Fibroblast of lung (primary cell): ENCODE data around the gene ADGRF3. TPM values are rescaled to one million over a fixed set of nuclear protein-coding genes. Genes with fewer than 3 reads are reported as not detected.

ENCODE experiments used
- DNase-seq, 2 donors: peaks; one replicate each; pipeline versions ENCODE4 v3.0.0 to v3.0.0-alpha.2; 2010; ENCODE audit warnings: low read depth in 2 of 2
- H2AFZ ChIP-seq: 2 replicates; pipeline ENCODE4 v1.5.1; 2012; ENCODE audit warnings: low read length, control low read depth, inconsistent platforms
- H3K27ac ChIP-seq: 2 replicates; pipeline ENCODE4 v1.5.1; 2011; ENCODE audit warnings: low read length, control low read depth; ENCODE audit not compliant: insufficient read depth
- H3K27me3 ChIP-seq: 2 replicates; pipeline ENCODE4 v1.5.1; 2011; ENCODE audit warnings: mild to moderate bottlenecking, low read length; ENCODE audit not compliant: control insufficient read depth, insufficient read depth
- H3K36me3 ChIP-seq: 2 replicates; pipeline ENCODE4 v1.5.1; 2011; ENCODE audit warnings: low read length; ENCODE audit not compliant: control insufficient read depth, insufficient read depth
- H3K4me1 ChIP-seq: 2 replicates; pipeline ENCODE4 v1.5.1; 2011; ENCODE audit warnings: low read length; ENCODE audit not compliant: control insufficient read depth, insufficient read depth; ENCODE audit errors: extremely low read depth
- H3K4me2 ChIP-seq: 2 replicates; pipeline ENCODE4 v1.5.1; 2011; ENCODE audit warnings: low read length, control low read depth; ENCODE audit not compliant: insufficient read depth; ENCODE audit errors: extremely low read depth
- H3K4me3 ChIP-seq, 4 experiments: fragments of 200-600 bp in 1 of 4; sonication (generic) in 1 of 4; replicated peaks in 1 of 4; 2 replicates each; pipeline ENCODE4 v1.5.1; 2011 to 2016; ENCODE audit warnings: low read length in 4 of 4, low read depth in 3 of 4, mild to moderate bottlenecking in 3 of 4, control low read depth in 2 of 4, inconsistent platforms in 1 of 4, mixed read lengths in 1 of 4; ENCODE audit not compliant: insufficient read depth in 1 of 4; ENCODE audit errors: control extremely low read depth in 1 of 4
- H3K79me2 ChIP-seq: 2 replicates; pipeline ENCODE4 v1.5.1; 2012; ENCODE audit warnings: mild to moderate bottlenecking, low read length, inconsistent platforms; ENCODE audit not compliant: control insufficient read depth, insufficient read depth
- H3K9ac ChIP-seq: 2 replicates; pipeline ENCODE4 v1.5.1; 2011; ENCODE audit warnings: mild to moderate bottlenecking, low read length, control low read depth; ENCODE audit not compliant: insufficient read depth
- H3K9me3 ChIP-seq: 2 replicates; pipeline ENCODE4 v1.5.1; 2012; ENCODE audit warnings: low read depth, low read length; ENCODE audit not compliant: control insufficient read depth, insufficient read depth
- H4K20me1 ChIP-seq: 2 replicates; pipeline ENCODE4 v1.5.1; 2011; ENCODE audit warnings: low read length; ENCODE audit not compliant: control insufficient read depth, insufficient read depth; ENCODE audit errors: extremely low read depth
- CTCF ChIP-seq, 2 donors: IDR thresholded peaks in 1 of 2; conservative IDR thresholded peaks in 1 of 2; 1 replicate in 1 of 2; 2 replicates in 1 of 2; pipeline ENCODE4 v1.5.1; 2011 to 2012; ENCODE audit warnings: low read length in 2 of 2, control low read depth in 1 of 2, inconsistent platforms in 1 of 2, low read depth in 1 of 2, mild to moderate bottlenecking in 1 of 2
- EZH2 ChIP-seq: IDR thresholded peaks from 2 replicates; pipeline ENCODE4 v1.5.1; 2012; ENCODE audit warnings: low read length, control low read depth, mild to moderate bottlenecking; ENCODE audit errors: missing control alignments
- polyA plus RNA-seq, 2 donors: library from polyadenylated mRNA; depleted of rRNA in 1 of 2; stranded (reverse) in 1 of 2; unstranded in 1 of 2; fragments of >200 nt; gene quantifications; 2 replicates each; pipeline ENCODE4 v1.2.1, GENCODE V29; 2011 to 2012; ENCODE audit warnings: missing spikeins in 1 of 2
- total RNA-seq: library from RNA; depleted of rRNA; stranded (reverse); fragments of >200 nt; gene quantifications from 2 replicates; pipeline ENCODE4 v1.2.1, GENCODE V29; 2014

Gene ADGRF3
- total and polyA plus RNA-seq, 2 donors (not counting 1 experiment from before 2014, with no cell fraction given) = under 0.01 to 0.06 TPM

GRCh38 chr2:26347286-26347865 lies 787 bp upstream of the ADGRF3 start:
- DNase-seq = peak; percentile 34 to 59
- H4K20me1 ChIP-seq = no peaks in the 10 kb centered on the region
- TF ChIP-seq EZH2 = no peak
- TF ChIP-seq CTCF (conservative IDR thresholded peaks at IDR 0.05 in 1 of 2, IDR thresholded peaks at IDR 0.05 in 1 of 2; ENCODE audit: low read depth in 1 of 2, low read length in 2 of 2) = no peak
- peak overlapping the region; percentile 76 to 95 (median 88) for H3K4me3 ChIP-seq
- no peaks in the 10 kb centered on the region for H3K9me3 ChIP-seq
- H3K4me1 ChIP-seq = peaks cover 2% of the 10 kb centered on the region
- no peaks in the 10 kb centered on the region for H3K27me3 ChIP-seq
- peak overlapping the region; percentile 85 for H3K27ac ChIP-seq
- peak overlapping the region; percentile 87 for H3K4me2 ChIP-seq
- no peak overlapping the region for H2AFZ ChIP-seq
- peaks cover 56% of the 10 kb centered on the region for H3K79me2 ChIP-seq
- peak overlapping the region; percentile 93 for H3K9ac ChIP-seq
- no peaks in the 10 kb centered on the region for H3K36me3 ChIP-seq

GRCh38 chr2:26345545-26346453 lies 790 bp downstream of the ADGRF3 start, which contains the start of gene SELENOI:
Gene SELENOI, plus strand, starts transcription at chr2:26346143. Its CDS starts 90 bp downstream, at chr2:26346233.
- Histone ChIP-seq H3K9ac (peak within 1 kb of the TSS; percentile 93), H3K27ac (peak within 1 kb of the TSS; percentile 85), H2AFZ (peak within 1 kb of the TSS; percentile 95), H3K4me2 (peak within 1 kb of the TSS; percentile 89), H4K20me1 (no peaks in the 10 kb centered on the region), H3K27me3 (no peaks in the 10 kb centered on the region), H3K4me3 (peak within 1 kb of the TSS; percentile 86 to 96 (median 92)), H3K9me3 (no peaks in the 10 kb centered on the region), H3K36me3 (no peaks in the 10 kb centered on the region), H3K79me2 (peaks cover 46% of the 10 kb centered on the region), H3K4me1 (peaks cover 2% of the 10 kb centered on the region)
- peak; percentile 98 to 99 for DNase-seq
- no peak for TF ChIP-seq CTCF (conservative IDR thresholded peaks at IDR 0.05 in 1 of 2, IDR thresholded peaks at IDR 0.05 in 1 of 2; ENCODE audit: low read depth in 1 of 2, low read length in 2 of 2)
- no peak for TF ChIP-seq EZH2

- Histone ChIP-seq H3K36me3 (no peaks in the 10 kb centered on the region), H3K27ac (peak overlapping the region; percentile 85), H3K79me2 (peaks cover 41% of the 10 kb centered on the region), H3K9me3 (no peaks in the 10 kb centered on the region), H2AFZ (peak overlapping the region; percentile 95), H3K27me3 (no peaks in the 10 kb centered on the region), H4K20me1 (no peaks in the 10 kb centered on the region), H3K4me1 (peaks cover 2% of the 10 kb centered on the region), H3K4me2 (peak overlapping the region; percentile 89), H3K4me3 (peak overlapping the region; percentile 83 to 96 (median 90)), H3K9ac (peak overlapping the region; percentile 71)
- TF ChIP-seq CTCF (conservative IDR thresholded peaks at IDR 0.05 in 1 of 2, IDR thresholded peaks at IDR 0.05 in 1 of 2; ENCODE audit: low read depth in 1 of 2, low read length in 2 of 2) (no peak), EZH2 (no peak)
- DNase-seq = no peak
These were observed 1.4 kb downstream of the ADGRF3 start for GRCh38 chr2:26345283-26345544.
